Epithelial cell of prostate (primary cell): Measurements from ENCODE around the gene SLC35A3.
A peak's percentile ranks its signal among the peaks of the same experiment; 100 is the strongest.
"Not testable (repeated sequence)": the region's sequence is repeated elsewhere in the genome, so short reads cannot be mapped to it uniquely, and the experiment has no call there.

Experiments
- DNase-seq: peaks from one replicate; pipeline ENCODE4 v3.0.0-alpha.2; 2011; ENCODE audit warnings: low read depth, low spot score
- H3K27ac ChIP-seq: fragments of 450-650 bp; 2 replicates; pipeline ENCODE4 v1.5.1; 2017; ENCODE audit warnings: mild to moderate bottlenecking

Gene SLC35A3

DNA sequence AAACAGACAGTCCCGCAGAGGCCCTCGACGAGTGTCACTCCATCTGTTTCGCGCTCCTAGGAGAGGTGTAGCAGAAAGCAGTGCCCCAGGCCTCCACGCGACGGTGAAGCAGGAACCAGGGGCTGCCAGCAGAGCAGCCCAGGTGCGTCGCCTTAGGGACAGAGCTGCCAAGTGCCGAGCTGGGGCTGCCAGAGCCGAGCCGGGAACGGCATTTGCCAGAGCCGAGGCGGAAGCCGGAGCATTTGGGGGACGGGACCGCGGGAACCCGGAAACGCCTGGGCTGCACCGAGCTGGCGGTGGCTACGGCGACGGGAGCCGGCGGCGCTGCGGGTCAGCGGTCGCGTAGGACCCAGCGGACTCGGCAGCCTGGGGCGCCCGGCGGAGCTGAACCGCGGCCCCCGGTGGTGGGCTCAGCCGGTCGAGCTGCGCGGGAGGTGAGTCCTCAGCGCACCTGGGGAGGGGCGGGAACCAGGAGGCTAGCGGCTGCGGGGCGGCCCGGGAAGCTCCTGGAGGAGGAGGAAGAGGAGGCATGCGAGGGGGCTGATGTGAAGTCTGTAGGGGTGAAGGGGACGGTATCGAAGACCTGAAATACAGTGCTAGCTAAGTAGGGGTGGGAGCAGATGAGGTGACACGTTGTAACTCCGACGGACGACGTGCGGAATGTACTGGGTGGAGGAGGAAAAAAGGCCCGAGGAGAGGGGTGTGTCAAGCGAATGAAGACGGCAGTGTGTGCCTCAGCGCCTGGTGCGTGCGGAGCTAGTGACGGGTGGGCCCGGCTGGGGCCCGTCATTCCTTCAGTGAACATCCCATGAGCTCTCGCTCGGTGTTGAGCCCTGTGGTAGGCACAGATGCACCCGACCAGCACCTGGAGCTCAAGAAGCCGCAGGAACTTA is at the start of gene SLC35A3:
Gene SLC35A3 (plus strand): TSS at position 268 of the 893 bp plus-strand sequence. CDS start 23,559 bp downstream, outside the sequence.
- no peak for DNase-seq
- H3K27ac ChIP-seq, result peak within 1 kb of the TSS; percentile 89

DNA sequence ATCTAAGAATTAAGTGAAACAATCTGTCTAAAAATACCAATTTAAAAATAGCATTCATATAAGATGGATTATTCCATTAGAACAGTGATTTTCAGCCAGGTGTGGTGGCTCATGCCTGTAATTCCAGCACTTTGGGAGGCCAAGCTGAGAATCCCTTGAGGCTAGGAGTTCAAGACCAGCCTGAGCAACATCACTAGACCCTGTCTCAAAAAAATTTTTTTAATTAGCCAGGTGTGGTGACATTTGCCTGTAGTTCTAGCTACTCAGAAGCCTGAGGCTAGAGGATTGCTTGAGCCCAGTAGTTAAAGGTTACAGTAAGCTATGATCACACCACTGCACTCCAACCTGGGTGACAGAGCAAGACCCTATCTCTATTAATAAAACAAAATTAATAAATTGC is 35.0 kb upstream of the SLC35A3 start:
- DNase-seq, result no peak
- no peak overlapping the region for H3K27ac ChIP-seq

DNA sequence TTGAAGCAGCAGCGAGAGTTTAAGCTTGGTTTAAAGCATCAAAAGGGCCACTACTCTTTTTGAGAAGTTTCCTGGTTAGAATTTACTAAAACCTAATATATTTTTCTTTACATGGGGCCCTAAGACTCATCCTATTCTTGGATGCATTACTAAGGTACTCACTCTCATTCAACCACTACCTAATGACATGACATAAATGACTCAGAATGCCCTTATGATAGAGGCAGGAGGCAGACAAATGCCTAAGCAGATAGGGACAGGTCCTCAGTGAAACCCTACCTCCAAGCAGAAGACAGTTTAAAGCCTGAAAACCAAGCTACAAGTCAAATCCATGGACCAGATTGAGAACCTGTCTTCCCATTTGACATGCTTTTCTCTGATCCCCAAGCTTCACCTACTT is 34.3 kb upstream of the SLC35A3 start:
- DNase-seq, result no peak
- H3K27ac ChIP-seq, result no peak overlapping the region

DNA sequence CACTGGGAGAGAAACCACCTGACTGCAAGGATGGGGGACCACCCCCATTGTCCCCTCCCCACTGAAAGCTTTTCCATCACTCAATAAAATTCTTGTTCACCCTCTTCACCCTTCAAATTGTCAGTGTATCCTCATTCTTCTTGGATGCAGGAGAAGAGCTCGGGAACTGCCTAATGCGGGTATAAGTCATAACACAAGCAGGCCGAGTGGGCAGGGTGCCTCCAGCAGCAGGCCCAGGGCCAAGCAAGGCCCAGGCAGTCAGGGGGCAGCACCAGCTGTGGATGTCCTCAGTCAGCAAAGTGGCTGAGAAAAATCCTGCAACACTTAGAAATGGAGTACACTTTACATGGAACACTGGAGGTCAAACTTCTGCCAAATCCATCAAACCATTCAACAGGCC is 33.7 kb upstream of the SLC35A3 start:
- no peak overlapping the region for H3K27ac ChIP-seq
- no peak for DNase-seq

DNA sequence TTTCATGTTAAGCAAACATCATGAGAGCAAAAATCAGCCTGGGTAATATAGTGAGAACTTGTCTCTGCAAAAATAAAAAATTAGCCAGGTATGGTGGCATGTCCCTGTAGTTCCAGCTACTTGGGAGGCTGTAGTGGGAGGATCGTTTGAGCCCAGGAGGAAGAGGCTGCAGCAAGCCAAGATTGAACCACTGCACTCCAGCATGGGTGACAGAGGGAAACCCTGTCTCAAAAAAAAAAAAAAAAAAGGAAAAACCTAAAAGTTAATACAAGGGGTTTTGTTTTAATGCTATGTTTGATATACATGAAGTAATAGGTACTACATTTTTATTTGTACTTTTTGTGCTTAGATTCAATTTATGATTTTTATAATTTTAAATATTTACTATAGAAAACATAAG is 27.1 kb upstream of the SLC35A3 start:
- DNase-seq, result no peak
- H3K27ac ChIP-seq, result no peak overlapping the region

DNA sequence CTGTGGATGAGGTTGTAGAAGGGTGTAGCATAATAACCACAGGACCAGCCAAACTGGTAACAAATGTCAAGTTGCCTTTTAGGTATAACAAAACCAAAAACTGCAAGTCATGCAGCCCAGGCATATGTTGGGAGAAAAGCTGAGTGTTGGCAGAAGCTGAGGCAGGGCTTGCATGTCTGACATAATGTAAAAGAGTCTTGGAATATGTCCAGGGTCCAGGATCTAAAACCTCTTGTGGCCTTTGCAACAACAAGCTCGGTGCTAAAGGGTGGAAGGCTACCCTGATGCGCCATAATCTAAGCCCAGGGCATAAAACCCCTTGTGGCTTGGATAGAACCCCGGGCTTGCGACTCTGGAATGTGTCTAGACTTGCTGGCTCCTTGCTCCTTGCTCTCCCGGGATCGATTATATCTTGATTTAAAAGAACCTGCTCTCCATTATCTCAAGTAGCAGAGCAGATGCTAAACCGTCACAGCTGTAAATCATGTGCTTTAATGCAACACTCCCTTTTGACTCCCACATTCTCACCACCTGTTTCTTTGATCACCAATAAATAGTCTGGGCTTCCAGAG is 26.5 kb upstream of the SLC35A3 start:
- no peak for DNase-seq
- H3K27ac ChIP-seq, result no peak overlapping the region

DNA sequence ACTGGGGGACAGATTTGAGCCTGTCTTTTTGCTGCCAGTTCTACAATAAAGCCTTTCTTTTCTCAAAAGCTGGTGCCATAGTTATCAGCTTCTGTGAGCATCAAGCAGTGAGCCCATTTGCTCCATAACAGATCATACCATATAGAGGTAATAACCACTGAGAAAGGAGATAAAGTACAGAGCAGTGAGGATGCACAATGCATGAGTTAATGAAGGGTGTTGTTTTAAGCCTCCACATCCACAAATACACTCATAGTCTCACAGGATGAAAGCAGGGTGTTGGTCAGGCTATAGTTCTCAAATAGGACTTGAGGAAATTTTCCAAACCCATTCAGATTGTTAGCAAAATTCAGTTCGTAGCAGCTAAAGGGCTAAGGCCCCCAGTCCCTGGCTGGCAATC is 25.6 kb upstream of the SLC35A3 start:
- no peak overlapping the region for H3K27ac ChIP-seq

DNA sequence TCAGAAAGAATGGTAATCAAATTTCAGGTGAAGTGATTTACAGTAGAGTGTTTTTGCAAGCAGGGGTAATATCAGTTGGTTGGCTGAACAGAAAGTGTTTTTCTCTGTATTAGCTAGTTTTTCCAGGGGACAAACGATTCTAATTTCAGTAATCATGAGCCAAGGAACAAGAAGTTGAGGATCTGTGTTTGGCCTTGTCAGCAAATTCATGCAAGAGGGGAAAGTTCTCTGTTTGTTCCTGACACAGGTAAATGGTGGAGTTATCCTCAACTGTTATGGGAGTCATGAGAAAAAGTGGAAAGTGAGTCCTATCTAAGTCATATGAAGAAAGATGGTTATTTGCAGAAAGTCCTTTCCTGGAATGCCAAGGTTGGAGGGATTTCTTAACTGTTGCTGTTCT is 24.6 kb upstream of the SLC35A3 start:
- DNase-seq, result no peak
- H3K27ac ChIP-seq, result no peak overlapping the region

More for the DNA sequence above, 25.6 kb upstream of the SLC35A3 start:
- no peak for DNase-seq

DNA sequence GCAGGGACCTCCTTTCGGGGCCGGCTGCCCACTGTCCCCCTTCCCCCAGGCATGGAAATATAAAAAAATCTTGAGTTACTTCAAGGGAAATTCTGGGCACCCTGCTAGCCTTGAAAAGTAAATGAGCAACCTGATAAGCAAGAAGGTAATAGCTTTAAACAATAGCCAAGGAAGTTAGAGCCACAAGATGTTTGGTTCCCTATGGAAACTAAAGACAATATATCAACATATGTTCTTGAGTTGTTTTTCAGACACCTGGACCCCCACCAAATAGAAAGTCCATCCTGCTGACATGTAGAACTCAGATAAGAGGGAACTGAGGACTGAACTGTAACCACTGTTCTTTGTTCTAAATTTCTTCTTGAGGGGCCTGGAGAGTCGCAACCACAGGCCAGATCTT is 19.3 kb upstream of the SLC35A3 start:
- DNase-seq, result no peak
- no peak overlapping the region for H3K27ac ChIP-seq

DNA sequence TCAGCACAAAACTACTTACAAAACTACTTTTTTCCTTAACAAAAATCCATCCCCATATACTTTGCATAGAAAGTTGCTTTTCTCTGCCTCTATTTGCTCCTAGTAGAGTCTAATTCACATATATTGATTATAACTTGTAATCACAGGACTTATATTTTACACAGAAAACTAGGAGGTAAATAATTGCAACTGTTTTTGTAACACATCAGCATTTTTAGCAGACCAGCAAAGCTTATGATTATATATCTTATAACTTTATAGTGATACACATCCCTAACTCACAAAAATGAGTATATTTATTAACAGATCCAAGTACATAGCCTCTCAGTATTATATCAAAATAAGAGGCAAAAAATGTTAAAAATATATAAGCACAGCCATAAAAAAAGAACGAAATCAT is 17.3 kb upstream of the SLC35A3 start:
- DNase-seq, result no peak
- no peak overlapping the region for H3K27ac ChIP-seq

DNA sequence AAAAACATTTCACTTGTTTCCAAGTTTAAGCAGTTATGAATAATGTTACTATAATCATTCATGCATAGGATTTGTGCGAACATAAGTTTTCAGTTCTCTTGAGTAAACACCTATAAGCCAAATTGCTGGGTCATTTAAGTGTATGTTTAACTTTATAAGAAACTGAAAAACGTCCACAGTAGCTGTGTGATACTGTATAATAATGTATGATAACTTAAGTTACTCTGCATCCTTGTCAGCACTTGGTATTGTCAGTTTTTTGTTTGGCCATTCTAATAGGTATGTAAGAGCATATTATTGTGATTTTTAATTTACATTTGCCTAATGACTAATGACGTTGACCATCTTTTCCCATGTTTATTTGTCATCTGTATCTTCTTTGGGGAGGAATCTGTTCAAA is 14.4 kb upstream of the SLC35A3 start:
- H3K27ac ChIP-seq, result no peak overlapping the region
- DNase-seq, result no peak

DNA sequence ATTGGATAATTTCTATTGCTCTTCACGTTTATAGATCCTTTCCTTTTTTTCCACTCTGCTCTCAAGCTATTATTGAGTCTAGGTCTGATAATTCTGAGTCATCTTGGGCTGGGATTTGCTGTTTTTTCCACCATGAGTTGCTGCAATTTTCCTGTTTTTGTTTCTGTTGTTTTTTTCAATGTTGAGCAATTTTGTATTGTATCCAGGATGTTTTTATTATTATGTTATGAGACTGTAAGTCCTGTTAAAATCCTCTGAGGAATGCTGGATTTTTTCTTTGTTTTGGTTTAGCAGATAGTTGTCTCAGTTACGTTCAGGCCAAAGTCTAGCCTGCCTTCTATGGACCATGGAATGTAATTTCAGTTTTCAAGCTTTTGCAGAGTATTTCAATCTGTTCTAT is 13.0 kb upstream of the SLC35A3 start:
- no peak for DNase-seq

DNA sequence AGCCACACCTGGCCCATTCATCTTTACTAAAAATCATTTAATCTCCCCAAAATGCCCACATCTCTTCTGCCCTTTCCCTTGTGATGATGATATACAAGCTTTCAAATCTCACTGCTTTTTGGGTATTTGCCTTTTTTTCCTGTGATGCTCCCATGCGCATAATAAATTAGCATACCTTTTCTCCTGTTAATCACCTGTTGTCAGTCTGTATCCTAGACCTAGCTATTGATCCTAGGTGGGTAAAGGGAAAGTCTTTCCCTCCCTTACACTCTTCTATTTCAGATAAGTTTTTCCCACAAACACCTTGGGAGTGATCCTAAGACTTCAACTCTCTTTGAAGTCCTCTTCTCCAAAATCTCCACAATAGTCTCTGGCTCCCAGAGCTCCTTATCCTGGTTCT is 12.0 kb upstream of the SLC35A3 start:
- no peak for DNase-seq
- no peak overlapping the region for H3K27ac ChIP-seq

More for the DNA sequence above, 13.0 kb upstream of the SLC35A3 start:
- no peak overlapping the region for H3K27ac ChIP-seq

DNA sequence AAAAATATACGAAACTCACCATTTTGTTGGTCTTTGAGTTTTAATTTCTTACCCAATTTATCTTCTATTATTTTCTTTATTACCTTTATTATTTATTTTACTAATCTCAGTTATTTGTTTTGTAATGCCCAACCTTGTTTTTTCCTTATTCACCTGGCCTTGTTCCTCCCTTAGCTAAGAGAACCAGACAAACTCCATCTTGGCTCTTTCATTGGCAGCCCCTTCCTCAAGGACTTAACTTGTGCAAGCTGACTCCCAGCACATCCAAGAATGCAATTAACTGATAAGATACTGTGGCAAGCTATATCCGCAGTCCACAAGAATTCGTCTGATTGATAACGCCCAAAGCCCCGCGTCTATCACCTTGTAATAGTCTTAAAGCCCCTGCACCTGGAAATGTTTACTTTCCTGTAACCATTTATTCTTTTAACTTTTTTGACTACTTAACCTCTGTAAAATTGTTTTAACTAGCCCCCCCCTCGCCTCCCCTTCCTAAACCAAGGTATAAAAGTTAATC is 10.5 kb upstream of the SLC35A3 start:
- not testable (repeated sequence) for DNase-seq, H3K27ac ChIP-seq

DNA sequence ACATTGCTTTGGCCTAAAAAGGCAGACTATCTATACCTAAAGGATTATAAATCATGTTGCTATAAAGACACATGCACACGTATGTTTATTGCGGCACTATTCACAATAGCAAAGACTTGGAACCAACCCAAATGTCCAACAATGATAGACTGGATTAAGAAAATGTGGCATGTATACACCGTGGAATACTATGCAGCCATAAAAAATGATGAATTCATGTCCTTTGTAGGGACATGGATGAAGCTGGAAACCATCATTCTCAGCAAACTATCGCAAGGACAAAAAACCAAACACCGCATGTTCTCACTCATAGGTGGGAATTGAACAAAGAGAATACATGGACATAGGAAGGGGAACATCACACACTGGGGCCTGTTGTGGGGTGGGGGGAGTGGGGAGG is 9.5 kb upstream of the SLC35A3 start:
- not testable (repeated sequence) for H3K27ac ChIP-seq, DNase-seq

DNA sequence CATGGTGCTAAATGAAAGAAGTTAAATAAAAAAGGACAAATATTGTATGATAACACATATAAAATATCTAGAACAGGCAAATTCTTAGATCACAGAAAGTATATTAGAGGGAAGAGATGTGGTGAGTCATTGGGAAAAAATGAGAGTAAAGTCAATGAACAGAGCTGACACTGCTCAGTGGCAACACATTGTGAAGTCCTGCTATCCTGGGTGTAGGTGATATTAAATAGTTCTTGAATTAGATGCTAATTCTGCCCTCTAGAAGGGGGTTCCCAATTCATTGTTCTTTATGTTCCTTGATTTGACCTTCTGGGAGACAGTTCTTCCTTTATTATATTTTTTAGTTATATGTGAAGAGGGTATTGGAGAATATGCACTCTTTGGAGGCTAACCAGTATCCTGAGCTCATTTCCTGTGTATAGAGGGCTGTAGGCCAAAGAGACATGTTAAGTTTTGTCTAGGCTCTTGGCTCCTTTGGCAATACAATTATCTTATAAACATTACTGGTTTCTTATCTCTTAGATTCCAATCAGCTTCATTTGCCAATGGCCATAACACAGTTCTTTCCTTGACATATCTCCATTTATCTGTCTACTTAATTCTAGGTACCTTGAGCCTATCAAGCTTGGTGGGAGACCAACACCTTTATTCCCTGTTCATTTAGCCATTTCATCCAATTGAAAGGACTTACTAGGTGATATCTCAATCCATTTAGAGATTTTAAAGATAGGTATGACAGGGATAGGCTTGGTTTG is 6.6 kb upstream of the SLC35A3 start:
- peak overlapping the region; percentile 68 for H3K27ac ChIP-seq
- no peak for DNase-seq

DNA sequence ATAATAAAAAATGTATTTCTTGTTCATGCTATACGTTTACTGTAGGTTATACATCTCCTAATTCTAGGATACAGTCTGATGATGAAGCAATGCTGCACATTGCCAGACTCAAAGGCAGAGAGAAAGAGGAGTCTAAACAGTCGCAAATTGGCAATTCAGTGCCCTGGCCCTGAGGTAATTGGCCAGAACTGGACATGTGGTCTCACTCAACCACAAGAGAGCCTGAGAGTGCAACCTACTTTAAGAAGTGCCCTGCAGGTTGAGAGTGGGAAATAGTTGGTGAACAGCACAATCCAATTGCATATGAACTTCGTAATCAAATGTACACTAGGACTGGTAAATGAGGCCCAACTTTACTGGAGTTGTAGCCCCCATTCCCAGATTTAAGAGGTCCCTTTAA is 5.0 kb upstream of the SLC35A3 start:
- no peak for DNase-seq

DNA sequence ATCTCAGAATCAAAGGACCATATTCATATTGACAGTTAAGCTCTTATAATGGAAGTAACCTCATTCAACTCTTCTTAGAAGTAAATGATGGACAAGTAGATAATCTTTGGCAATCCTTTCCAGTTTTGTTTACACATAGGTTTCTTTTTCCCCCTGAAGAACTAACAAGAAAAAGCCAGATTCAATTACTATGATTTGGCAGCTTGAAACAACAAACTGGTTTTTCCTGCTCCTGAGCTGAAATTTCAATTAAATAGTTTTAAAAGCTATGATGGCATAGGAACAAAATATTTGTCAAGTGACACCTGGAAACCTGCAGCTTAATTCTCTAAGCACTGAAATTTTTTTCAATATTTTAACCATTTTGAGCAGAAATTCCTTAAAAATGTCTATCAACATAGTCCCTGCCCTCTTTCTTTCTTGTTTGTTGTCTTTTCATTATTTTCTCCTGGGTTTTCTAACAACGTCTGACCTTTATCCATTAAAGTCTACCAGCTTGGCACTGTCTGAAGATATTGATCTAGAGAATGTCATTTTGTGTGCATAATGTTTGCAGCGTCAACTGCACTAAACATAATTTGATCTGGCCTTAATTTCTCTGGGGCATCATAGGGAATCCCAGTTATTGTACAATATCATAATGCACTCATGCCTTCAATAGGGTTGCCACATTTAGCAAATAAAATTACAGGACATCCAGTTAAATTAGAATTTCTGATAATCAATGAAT is 4.0 kb upstream of the SLC35A3 start:
- no peak for DNase-seq
- H3K27ac ChIP-seq, result no peak overlapping the region

More for the DNA sequence above, 5.0 kb upstream of the SLC35A3 start:
- H3K27ac ChIP-seq, result no peak overlapping the region

DNA sequence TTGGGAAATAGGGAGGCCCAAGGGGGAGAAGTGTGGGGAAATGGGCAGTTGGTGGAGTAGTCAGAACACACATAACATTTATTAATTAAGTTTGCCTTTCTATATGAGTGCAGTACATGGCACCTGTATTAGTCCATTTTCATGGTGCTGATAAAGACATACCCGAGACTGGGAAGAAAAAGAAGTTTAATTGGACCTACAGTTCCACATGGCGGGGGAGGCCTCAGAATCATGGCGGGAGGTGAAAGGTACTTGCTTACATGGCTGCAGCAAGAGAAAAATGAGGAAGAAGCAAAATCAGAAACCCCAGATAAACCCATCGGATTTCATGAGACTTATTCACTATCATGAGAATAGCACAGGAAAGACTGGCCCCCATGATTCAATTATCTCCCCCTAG is 1.6 kb upstream of the SLC35A3 start:
- no peak overlapping the region for H3K27ac ChIP-seq
- DNase-seq, result no peak

DNA sequence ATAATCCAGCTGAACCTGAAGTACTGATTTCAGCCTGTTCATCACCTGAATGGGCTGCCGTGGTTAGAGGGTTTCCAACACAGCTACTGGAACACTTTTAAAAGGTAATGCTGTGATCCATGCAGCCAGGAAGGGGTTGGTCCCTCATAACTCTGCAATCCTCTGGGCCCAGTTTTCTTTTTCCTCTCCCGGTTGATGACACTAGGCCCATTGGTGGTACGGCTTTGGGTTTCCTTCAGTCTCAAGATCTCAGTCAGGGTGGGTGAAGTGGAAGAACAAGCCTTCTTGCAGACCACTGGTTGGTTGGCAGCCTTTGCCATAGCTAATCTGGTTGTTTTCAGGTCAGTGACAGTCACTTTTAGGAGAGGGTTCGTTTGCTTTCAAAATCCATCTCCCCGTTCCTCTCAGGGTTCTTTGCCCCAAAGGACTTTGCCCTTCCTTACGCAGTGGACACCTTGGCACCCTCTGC is 502 bp upstream of the SLC35A3 start:
- H3K27ac ChIP-seq, result peak overlapping the region; percentile 89
- no peak for DNase-seq
